Measurements from ENCODE around the gene NECTIN1. TPM values are rescaled to one million over a fixed set of nuclear protein-coding genes. Genes with fewer than 3 reads are reported as not detected.
"Not testable (repeated sequence)": the region's sequence is repeated elsewhere in the genome, so short reads cannot be mapped to it uniquely, and the experiment has no call there.

NECTIN1 gene
- total RNA-seq, 1 donor from 2014 or later, result 32.3 TPM

DNA sequence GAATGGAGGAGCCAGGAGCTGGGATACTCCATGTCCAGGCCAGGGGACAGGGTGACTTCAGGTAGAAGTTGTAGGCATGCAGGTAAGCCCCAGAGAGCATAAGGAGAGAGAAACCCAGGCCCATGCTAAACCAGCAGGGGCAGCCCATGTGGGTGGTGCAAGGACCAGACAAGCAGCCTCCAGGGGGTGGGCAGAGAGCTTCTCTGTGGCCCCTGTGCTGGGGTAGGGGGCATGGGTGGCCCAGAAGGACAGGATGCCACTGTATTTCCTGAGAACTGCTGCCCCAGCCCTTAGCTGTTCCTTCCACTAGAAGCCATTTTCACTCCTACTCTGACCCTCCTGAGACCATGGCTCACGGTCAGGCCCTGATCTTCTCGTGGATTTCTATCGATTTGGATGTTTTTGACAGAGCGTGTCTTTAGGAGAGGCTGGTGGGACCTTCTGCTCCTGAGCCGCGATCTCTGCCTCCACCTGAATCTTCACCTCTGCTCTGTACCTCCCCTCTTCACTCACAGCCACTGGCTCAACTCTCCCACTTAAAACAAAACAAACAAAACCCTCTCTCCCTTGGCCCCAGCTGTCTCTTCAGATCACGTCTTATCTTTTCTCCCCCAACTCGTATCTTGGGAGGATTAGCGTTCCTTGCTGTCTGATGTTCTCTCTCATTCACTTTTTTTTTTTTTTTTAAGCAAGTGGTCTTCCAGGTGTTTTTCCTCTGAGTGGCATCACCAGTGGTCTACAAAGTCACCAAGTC lies 112.2 kb downstream of the NECTIN1 start:
- DNase-seq (ENCODE audit: low spot score) (no peak), ATAC-seq (no peak)
- intact Hi-C loops (cut with DNase I), result no loop called here

DNA sequence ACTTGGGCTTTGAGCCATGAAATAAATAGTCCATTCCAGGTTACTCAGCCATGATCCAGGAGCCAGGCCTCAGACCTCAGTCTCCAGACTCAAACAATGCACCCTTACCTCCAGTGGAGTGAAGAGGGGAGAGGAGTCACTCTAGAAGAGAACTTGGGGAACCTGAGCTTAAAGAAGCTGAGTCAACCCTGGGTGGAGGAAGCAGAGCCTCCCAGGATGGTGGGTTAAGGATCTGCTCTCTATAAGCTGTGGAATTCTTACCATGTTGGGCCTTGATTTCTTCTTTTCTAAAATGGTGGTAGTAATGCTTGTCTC lies 113.2 kb downstream of the NECTIN1 start:
- intact Hi-C loops (cut with DNase I), result no loop called here
- DNase-seq (ENCODE audit: low spot score) (no peak), ATAC-seq (no peak)

DNA sequence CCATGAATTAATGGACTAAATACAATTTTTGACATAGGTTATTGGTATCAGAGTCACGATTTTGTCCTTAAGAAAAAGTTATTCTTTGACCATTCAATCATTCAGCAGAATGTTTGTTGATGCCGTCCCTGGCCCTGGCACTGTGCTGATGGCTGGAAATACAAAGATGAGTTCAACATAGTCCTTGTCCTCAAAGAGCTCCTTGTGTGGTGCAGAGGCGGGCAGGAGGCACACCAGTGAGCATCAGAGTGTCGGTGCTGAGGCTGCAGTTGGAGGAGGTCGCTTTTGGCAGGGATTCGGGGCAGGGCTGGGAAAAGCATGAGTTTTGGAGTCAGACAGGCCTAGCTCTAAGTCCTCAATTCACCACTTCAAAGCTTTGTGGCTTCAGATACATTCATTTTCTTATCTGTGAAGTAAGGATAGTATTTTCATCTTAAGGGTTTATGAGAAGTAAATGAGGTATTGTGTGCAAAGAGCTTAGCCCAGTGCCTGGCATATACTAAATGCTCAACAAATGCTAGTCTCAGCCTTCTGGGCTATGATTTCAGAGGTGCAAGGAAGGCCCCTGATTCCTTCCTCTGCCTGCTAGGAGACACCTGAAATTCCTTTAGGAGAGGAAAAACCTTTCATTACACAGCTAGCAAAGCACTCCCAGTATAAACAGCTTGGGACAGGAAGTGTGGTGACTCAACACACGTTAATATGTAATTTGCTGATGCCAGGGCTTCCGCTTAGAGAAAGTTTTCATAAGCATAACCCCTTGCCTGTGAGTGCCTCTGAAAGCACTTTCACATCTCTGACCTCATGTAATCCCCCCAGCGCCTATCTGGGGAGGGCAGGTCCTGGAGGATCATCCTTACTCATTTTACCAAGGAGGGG lies 113.8 kb downstream of the NECTIN1 start:
- DNase-seq (ENCODE audit: low spot score) (no peak), ATAC-seq (peak; percentile 63)
- intact Hi-C loops (cut with DNase I), result no loop called here

DNA sequence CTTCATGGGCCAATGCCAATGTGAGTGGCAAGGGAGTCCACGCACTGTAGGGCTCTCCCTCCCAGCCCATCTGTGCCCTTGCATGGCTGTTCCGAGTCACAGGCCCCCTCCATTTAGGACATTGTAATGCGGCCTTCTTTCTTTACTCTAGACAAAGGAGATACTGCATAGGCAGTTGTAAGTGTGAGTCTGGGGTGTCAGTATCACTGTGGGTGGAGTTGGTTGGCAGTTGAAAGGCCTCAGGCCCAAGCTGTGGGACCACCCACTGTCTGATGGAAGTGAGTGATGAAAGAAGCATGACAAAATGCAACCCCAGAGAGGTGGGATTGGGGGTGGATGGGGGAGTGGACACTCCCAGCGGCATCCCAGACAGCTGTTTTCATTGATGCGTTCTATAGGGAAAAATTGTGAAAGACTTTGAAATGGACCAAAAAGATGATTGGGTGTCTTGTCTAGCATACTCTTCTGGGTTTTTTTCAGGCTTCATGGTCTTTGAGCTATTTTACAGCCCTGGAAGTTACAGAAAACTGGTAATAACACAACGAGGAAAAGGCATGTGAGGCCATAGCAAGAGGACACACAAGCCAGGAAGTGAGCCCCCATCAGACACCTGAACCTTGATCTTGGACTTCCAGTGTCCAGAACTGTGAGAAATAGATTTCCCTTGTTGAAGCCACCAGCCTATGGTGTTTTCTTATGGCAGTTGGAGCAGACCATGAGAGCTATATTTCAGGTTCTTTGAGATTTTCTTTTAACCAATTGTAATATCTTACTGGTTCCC lies 114.6 kb downstream of the NECTIN1 start:
- no peak for ATAC-seq
- intact Hi-C loops (cut with DNase I), result no loop called here
- DNase-seq (ENCODE audit: low spot score), result no peak

DNA sequence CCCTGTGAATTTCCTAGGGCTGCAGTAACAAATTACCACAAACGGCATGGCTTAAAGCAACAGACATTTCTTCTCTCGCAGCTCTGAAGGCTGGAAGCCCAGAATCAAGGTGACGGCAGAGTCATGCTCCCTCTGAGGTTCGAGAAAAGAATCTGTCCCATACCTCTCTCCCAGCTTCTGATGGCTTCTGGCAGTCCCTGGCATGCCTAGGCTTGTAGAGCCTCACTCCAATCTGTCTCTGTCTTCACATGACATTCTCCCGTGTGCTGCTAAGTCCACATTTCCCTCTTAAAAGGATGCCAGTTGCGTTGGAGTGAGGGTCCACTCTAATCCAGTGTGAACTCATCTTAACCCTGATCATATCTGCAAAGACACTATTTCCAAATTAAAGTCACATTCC lies 116.2 kb downstream of the NECTIN1 start:
- no peak for ATAC-seq
- intact Hi-C loops (cut with DNase I), result no loop called here
- no peak for DNase-seq (ENCODE audit: low spot score)

DNA sequence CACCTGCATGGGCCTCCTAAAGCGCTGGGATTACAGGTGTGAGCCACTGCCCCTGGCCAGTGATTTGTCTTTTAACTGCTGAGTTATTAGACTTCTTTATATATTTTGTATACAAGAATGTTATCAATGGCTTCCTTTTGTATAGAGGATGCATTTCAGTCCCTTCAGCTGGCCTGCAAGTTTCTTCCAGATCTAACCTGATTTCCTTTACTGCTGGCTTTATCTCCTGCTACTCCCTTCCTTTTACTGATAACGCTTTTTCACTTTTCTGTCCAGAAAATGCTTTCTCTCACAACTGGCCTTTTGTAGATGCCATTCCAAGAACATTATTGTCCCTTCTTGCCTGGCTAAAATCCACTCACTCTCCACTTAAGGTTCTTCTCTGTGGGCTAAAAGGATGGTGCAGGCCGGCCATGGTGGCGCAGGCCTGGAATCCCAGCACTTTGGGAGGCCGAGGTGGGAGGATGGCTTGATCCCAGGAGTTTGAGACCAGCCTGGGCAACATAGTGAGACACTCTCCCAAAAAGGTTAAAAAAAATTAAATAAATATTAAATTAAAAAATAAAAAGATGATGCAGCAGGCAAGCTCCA lies 118.1 kb downstream of the NECTIN1 start:
- intact Hi-C loops (cut with DNase I), result no loop called here
- ATAC-seq, result no peak
- no peak for DNase-seq (ENCODE audit: low spot score)

DNA sequence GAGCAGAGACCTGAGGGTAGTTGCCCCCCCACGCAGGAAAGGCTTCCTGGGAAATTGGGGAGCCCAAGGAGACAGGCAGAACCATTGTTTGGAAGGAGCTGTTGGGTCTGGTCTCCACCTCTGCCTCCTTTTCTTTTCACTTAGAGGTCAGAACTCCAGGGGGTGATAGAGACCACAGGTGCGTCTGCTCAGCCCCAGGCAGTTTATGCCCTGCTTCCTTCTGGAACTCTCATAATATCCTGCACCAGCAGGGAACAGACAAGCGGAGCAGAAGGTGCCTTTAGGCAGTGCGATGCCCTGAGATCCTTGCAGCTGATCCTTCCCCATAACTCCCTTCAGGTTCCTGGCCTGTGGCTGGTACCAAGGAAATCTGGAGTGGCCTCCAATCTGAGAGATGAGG lies 120.2 kb downstream of the NECTIN1 start:
- ATAC-seq (no peak), DNase-seq (ENCODE audit: low spot score) (no peak)
- intact Hi-C loops (cut with DNase I), result no loop called here

DNA sequence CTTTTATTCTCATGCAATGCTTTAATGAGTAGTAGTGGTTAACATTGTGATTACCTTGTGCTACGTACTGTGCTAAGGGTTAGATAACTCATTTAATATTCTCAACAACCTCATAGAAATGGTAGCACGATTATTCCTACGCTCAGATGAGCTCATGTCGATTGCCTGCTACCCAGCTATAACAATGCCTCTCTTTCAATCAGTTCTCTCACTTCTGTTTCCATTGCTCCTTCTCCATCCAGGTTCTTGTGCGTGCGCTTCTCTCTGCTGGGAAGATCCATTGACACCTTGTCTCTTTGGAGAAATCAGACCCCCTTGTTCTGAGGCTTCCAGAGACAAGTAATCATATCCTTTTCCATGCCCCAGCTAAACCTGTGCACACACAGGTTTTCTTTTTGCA lies 120.8 kb downstream of the NECTIN1 start:
- DNase-seq (ENCODE audit: low spot score) (no peak), ATAC-seq (no peak)
- intact Hi-C loops (cut with DNase I), result no loop called here

DNA sequence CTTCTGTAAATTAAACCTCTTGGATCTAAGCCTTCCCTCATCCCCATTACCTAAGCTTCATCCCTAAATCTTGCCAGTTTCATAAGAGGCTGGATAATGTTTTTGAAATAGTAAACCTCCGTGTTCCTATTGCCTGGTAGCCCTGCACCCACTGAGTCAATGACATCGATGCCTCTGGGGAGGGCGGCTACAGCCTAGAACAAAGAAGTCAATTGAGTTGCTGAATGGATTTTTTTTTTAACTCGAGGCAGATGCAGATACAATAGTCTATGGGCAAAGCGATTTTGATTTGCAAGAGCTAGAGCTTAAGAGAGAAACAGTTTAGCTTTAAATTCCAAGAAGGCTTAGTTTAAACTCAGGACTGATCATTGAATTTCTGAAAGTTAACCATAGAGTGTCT lies 121.3 kb downstream of the NECTIN1 start:
- no peak for DNase-seq (ENCODE audit: low spot score)
- intact Hi-C loops (cut with DNase I), result no loop called here
- no peak for ATAC-seq

DNA sequence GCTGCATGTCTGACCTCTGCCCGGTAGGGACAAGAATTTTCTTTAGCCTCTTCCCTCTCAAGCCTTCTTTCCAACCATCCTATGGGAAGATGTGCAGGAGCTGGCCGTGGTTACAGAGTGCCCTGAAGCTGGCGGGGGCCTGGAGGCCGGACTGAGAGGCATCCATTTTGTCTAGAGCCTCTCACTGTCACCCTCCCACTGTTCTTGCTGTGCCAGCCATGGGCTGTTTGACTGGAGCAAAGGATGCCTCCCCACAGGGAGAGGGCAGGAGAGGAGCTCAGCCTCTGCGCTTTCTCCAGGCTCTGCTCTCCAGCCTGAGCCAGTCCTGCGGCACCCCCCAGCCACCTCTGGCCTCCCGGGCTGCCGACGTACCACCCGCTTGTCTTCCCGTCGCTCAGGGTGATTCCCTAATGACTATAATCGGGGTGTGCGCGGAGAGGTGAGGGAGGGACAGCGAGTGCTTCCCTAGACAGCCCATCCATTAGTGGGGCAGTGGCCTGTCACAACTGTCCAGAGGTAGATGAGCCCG lies 123.8 kb downstream of the NECTIN1 start:
- ATAC-seq, result no peak
- intact Hi-C loops (cut with DNase I), result no loop called here
- DNase-seq (ENCODE audit: low spot score), result no peak

DNA sequence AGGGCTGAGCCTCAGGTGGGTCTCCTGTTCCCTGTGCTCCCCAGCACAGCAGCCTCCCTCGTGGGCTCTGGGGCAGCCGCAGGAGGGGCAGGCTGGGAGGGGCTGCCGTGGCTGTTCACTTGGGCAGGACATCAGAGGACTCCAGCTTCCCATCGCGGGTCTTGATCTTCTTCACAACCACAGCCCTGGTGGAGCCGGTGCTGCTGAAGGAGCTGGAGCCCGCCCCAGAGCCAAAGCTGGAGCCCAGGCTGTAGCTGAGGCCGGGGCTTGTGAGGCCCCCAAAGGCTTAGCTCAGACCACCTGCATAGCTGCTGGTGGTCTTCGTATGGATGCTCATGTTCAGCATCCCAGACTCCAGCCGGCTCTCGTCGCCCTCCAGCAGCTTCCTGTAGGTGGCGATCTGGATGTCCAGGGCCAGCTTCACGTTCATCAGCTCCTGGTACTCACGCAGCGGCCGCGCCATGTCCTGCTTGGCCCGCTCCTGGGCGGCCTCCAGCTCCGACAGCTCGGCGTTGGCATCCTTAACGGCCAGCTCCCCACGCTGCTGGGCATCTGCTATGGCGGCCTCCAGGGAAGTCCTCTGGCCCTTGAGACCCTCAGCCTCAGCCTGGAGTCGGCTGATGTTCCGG lies 126.1 kb downstream of the NECTIN1 start:
- intact Hi-C loops (cut with DNase I), result no loop called here
- DNase-seq (ENCODE audit: low spot score) (no peak), ATAC-seq (no peak)

DNA sequence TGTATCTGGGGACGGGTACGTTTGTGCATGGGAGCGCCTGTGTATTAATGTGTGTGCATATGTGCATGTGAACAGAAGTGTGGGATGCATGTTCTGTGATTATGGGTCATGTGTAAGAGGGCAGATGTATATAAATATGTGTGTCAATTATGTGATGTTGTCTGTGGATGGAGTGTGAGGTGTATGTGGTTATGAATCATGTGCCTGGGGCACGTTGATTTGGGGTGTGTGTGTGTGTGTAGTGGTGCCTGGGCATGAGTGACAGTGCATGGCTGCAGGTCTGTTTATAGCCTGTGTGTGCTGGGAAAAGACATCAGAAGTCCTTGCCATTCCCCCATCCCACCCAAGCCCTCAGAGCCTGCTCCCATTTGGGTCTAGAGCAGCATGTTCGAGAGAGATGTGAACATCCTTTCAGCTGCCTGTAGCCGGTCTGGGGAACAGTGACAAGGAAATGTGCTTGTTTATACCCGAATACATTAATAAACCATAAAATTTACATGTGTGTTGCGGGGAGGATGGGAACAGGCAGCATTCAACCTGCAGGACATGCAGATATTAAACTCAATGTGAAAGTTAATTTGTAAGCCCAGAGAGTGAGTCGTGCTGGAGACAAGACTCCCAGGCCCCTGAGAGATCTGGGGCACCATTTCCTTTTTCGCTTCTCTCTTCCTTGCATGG lies 129.0 kb downstream of the NECTIN1 start:
- intact Hi-C loops (cut with DNase I), result no loop called here
- DNase-seq (ENCODE audit: low spot score), result no peak
- ATAC-seq, result no peak

DNA sequence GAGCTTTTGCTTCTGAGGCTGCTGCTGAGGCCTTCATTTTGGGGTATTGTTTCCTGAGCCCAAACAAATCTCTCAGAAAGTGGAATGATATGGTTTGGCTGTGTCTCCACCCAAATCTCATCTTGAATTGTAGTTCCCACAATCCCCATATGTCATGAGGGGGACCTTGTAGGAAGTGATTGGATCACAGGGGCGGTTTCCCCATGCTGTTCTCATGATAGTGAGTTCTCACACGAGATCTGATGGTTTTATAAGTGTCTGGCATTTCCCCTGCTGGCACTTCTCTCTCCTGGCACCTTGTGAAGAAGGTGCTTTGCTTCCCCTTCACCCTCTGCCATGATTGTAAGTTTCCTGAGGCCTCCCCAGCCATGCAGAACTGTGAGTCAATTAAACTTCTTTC lies 133.1 kb downstream of the NECTIN1 start:
- ATAC-seq; intact Hi-C loops (cut with DNase I); DNase-seq (ENCODE audit: low spot score): not testable (repeated sequence)

DNA sequence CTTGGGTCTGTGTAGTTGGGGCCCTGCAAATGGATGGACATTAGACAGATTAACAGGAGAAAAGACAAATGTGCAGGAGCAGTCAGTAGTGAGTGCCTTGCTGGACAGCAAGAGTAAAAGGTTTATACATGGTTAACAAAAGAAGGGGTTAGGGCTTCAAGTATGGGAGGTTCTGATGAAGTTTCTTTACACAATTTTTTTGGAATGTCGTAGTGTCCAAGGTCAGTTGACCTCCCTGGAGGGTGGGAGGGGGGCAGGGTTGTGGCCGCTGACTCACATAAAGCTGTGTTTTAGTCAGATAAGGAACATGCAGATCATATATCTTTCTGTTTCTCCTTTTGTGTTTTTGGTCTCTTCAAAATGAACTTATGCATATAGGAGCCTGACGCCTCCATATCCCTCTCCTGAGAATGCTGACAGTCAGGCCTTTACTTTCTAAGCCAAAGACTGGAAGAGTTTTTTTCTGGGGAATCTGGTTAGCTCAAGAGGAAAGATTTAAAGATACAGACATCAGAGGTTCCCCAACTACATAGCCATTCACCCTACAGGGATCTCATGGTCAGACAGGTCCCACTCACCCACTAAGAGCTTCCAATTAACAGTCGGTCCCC lies 134.3 kb downstream of the NECTIN1 start:
- ATAC-seq, result no peak
- intact Hi-C loops (cut with DNase I), result no loop called here
- no peak for DNase-seq (ENCODE audit: low spot score)

DNA sequence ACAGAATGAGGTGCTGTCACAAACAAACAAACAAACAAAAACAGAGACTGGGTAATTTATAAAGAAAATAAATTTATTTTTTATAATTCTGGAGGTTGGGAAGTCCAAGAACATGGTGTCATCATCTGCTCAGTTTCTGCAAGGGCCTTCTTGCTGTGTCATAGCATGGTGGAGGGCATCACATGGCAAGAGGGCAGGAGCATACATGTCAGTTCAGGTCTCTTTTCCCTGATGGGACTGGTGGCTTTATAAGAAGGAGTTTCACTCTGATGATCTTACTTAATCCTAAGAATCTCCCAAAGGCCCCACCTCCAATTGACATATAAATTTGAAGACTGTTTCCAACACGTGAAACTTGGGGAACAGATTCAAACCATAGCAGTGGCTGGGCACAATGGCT lies 135.7 kb downstream of the NECTIN1 start:
- DNase-seq (ENCODE audit: low spot score), result no peak
- ATAC-seq, result no peak
- intact Hi-C loops (cut with DNase I), result no loop called here

DNA sequence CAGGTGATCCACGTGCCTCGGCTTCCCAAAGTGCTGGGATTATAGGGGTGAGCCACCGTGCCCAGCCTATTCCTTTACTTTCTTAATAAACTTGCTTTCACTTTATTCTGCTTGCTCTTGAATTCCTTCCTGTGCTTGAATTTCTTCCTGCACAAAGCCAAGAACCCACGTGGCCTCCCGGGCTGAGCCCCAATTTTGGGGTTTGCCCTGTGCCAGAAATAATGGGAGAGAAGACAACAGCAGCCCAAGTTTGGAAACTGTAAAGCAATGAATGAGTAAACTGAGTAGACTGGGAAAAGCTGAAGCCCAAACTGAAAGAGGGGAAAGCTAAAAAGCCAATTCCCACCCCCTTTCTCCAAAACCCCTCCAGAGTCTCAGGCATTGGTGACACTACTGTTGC lies 136.4 kb downstream of the NECTIN1 start:
- intact Hi-C loops (cut with DNase I), result no loop called here
- no peak for DNase-seq (ENCODE audit: low spot score)

DNA sequence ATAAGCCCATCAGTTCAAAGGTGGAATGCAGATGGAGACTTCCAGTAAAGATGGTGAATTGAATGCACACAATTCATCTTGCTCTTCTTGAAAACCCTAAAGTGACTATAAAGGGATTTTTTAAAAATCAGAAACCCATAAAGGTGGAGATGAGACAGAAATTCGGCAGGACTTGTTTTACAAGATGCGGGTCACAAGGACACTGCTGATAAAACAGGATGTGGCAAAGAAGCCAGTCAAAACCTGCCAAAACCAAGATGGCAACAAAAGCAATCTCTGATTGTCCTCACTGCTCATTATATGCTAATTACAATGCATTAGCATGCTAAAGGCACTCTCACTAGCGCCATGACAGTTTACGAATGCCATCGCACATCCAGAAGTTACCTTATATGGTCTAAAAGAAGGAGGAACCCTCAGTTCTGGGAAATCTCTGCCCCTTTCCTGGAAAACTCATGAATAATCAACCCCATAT lies 137.1 kb downstream of the NECTIN1 start:
- intact Hi-C loops (cut with DNase I), result no loop called here
- DNase-seq (ENCODE audit: low spot score) (no peak), ATAC-seq (no peak)

More for the DNA sequence above, 136.4 kb downstream of the NECTIN1 start:
- ATAC-seq, result peak; percentile 85
